HEK293 (cell line): ENCODE data around the gene SENP5.

Experiments
- CTCF ChIP-seq: fragments of 450-650 bp; formaldehyde crosslinking; IDR thresholded peaks from 2 replicates; pipeline ENCODE4 v1.5.1; 2016; ENCODE audit warnings: missing biosample characterization, missing genetic modification characterization
- PRDM4 ChIP-seq: fragments of 450-650 bp; formaldehyde crosslinking; IDR thresholded peaks from 2 replicates; pipeline ENCODE4 v1.5.1; 2017; ENCODE audit warnings: missing biosample characterization, missing genetic modification characterization
- REST ChIP-seq: fragments of 450-650 bp; formaldehyde crosslinking; IDR thresholded peaks from 2 replicates; pipeline ENCODE4 v1.5.1; 2016; ENCODE audit warnings: missing biosample characterization, missing genetic modification characterization
- ZBTB8A ChIP-seq: fragments of 450-650 bp; formaldehyde crosslinking; IDR thresholded peaks from 2 replicates; pipeline ENCODE4 v1.5.1; 2016; ENCODE audit warnings: missing biosample characterization, missing genetic modification characterization
- ZFP69B ChIP-seq: fragments of 450-650 bp; formaldehyde crosslinking; IDR thresholded peaks from 2 replicates; pipeline ENCODE4 v1.5.1; 2016; ENCODE audit warnings: missing biosample characterization, missing genetic modification characterization
- ZNF121 ChIP-seq: fragments of 450-650 bp; formaldehyde crosslinking; IDR thresholded peaks from 2 replicates; pipeline ENCODE4 v1.5.1; 2016; ENCODE audit warnings: missing biosample characterization, missing genetic modification characterization
- ZNF335 ChIP-seq: fragments of 450-650 bp; formaldehyde crosslinking; conservative IDR thresholded peaks from 2 replicates; pipeline ENCODE4 v1.5.1; 2016; ENCODE audit warnings: missing biosample characterization, missing genetic modification characterization
- ZNF354C ChIP-seq: fragments of 450-650 bp; formaldehyde crosslinking; IDR thresholded peaks from 2 replicates; pipeline ENCODE4 v1.5.1; 2016; ENCODE audit warnings: missing biosample characterization, missing genetic modification characterization, low read depth, borderline replicate concordance
- ZNF555 ChIP-seq: fragments of 450-650 bp; formaldehyde crosslinking; conservative IDR thresholded peaks from 2 replicates; pipeline ENCODE4 v1.5.1; 2017; ENCODE audit warnings: missing biosample characterization, mild to moderate bottlenecking, missing genetic modification characterization, inconsistent platforms
- ZNF670 ChIP-seq: fragments of 450-650 bp; formaldehyde crosslinking; IDR thresholded peaks from 2 replicates; pipeline ENCODE4 v1.5.1; 2016; ENCODE audit warnings: missing biosample characterization, missing genetic modification characterization, low read depth
- ZNF777 ChIP-seq: fragments of 450-650 bp; formaldehyde crosslinking; IDR thresholded peaks from 2 replicates; pipeline ENCODE4 v1.5.1; 2017; ENCODE audit warnings: missing biosample characterization, missing genetic modification characterization, borderline replicate concordance
- ZNF785 ChIP-seq: fragments of 450-650 bp; formaldehyde crosslinking; IDR thresholded peaks from 2 replicates; pipeline ENCODE4 v1.5.1; 2016; ENCODE audit warnings: missing biosample characterization, missing genetic modification characterization

GRCh38 chr3:196979545-196979944 lies 111.8 kb downstream of the SENP5 start:
- no peak for TF ChIP-seq REST (tag by site-specific recombination)
- no peak for TF ChIP-seq ZNF670 (tag by site-specific recombination)
- no peak for TF ChIP-seq PRDM4 (tag by site-specific recombination)
- no peak for TF ChIP-seq CTCF (tag by site-specific recombination)
- no peak for TF ChIP-seq ZNF777 (tag by site-specific recombination)
- TF ChIP-seq ZFP69B (tag by site-specific recombination), result no peak
- TF ChIP-seq ZNF354C, result no peak
- no peak for TF ChIP-seq ZNF335
- no peak for TF ChIP-seq ZNF785
- TF ChIP-seq ZNF555, result no peak
- TF ChIP-seq ZBTB8A, result no peak
- TF ChIP-seq ZNF121, result no peak
